HUES48 (cell line): Measurements from ENCODE around the gene DAPP1.

ENCODE experiments used
- H3K27ac ChIP-seq: one replicate; pipeline ENCODE4 v1.7.0; 2013; ENCODE audit warnings: low read depth, low read length, inconsistent platforms
- H3K27me3 ChIP-seq: 2 replicates; pipeline ENCODE4 v1.6.1; 2013; ENCODE audit warnings: mild to moderate bottlenecking, low read length; ENCODE audit not compliant: control insufficient read depth, insufficient read depth
- H3K36me3 ChIP-seq: 2 replicates; pipeline ENCODE4 v1.6.1; 2013; ENCODE audit warnings: low read length; ENCODE audit not compliant: control insufficient read depth, insufficient read depth
- H3K4me1 ChIP-seq: 2 replicates; pipeline ENCODE4 v1.6.1; 2013; ENCODE audit warnings: mild to moderate bottlenecking, low read length; ENCODE audit not compliant: control insufficient read depth, insufficient read depth
- H3K4me3 ChIP-seq: 2 replicates; pipeline ENCODE4 v1.5.1; 2013; ENCODE audit warnings: mild to moderate bottlenecking, low read depth, low read length
- H3K9ac ChIP-seq: 2 replicates; pipeline ENCODE4 v1.6.1; 2013; ENCODE audit warnings: mild to moderate bottlenecking, low read depth, low read length, moderate library complexity
- H3K9me3 ChIP-seq: 2 replicates; pipeline ENCODE4 v1.6.1; 2013; ENCODE audit warnings: low read length; ENCODE audit not compliant: control insufficient read depth, insufficient read depth

DAPP1 gene

GRCh38 chr4:99841129-99841528 lies 24.5 kb downstream of the DAPP1 start:
- H3K36me3 ChIP-seq = no peaks in the 10 kb centered on the region
- no peak overlapping the region for H3K4me3 ChIP-seq
- H3K4me1 ChIP-seq = no peaks in the 10 kb centered on the region
- H3K27ac ChIP-seq = no peak overlapping the region
- H3K9me3 ChIP-seq = no peaks in the 10 kb centered on the region
- H3K27me3 ChIP-seq = no peaks in the 10 kb centered on the region
- H3K9ac ChIP-seq = no peak overlapping the region

GRCh38 chr4:99843413-99843812 lies 26.8 kb downstream of the DAPP1 start:
- H3K27me3 ChIP-seq = no peaks in the 10 kb centered on the region
- no peaks in the 10 kb centered on the region for H3K4me1 ChIP-seq
- H3K4me3 ChIP-seq = no peak overlapping the region
- H3K9me3 ChIP-seq = no peaks in the 10 kb centered on the region
- no peak overlapping the region for H3K9ac ChIP-seq
- no peaks in the 10 kb centered on the region for H3K36me3 ChIP-seq
- H3K27ac ChIP-seq = no peak overlapping the region

- Histone ChIP-seq H3K27ac (no peak overlapping the region), H3K9me3 (no peaks in the 10 kb centered on the region), H3K4me1 (no peaks in the 10 kb centered on the region), H3K36me3 (no peaks in the 10 kb centered on the region), H3K4me3 (no peak overlapping the region), H3K9ac (no peak overlapping the region), H3K27me3 (no peaks in the 10 kb centered on the region)
Observed at GRCh38 chr4:99844048-99844447, 27.4 kb downstream of the DAPP1 start.

- Histone ChIP-seq H3K36me3 (no peaks in the 10 kb centered on the region), H3K9ac (no peak overlapping the region), H3K9me3 (no peaks in the 10 kb centered on the region), H3K27me3 (no peaks in the 10 kb centered on the region), H3K27ac (no peak overlapping the region), H3K4me1 (no peaks in the 10 kb centered on the region), H3K4me3 (no peak overlapping the region)
Observed at GRCh38 chr4:99845179-99845578, 28.6 kb downstream of the DAPP1 start.

- Histone ChIP-seq H3K27ac (no peak overlapping the region), H3K4me1 (no peaks in the 10 kb centered on the region), H3K9ac (no peak overlapping the region), H3K9me3 (no peaks in the 10 kb centered on the region), H3K4me3 (no peak overlapping the region), H3K27me3 (no peaks in the 10 kb centered on the region), H3K36me3 (no peaks in the 10 kb centered on the region)
Observed at GRCh38 chr4:99845708-99846469, 29.3 kb downstream of the DAPP1 start.

GRCh38 chr4:99846891-99847290 lies 30.3 kb downstream of the DAPP1 start:
- no peaks in the 10 kb centered on the region for H3K36me3 ChIP-seq
- no peak overlapping the region for H3K27ac ChIP-seq
- H3K4me1 ChIP-seq = no peaks in the 10 kb centered on the region
- H3K9me3 ChIP-seq = no peaks in the 10 kb centered on the region
- H3K27me3 ChIP-seq = no peaks in the 10 kb centered on the region
- no peak overlapping the region for H3K4me3 ChIP-seq
- H3K9ac ChIP-seq = no peak overlapping the region

- no peak overlapping the region for H3K9ac ChIP-seq
- no peaks in the 10 kb centered on the region for H3K36me3 ChIP-seq
- no peak overlapping the region for H3K27ac ChIP-seq
- H3K4me1 ChIP-seq = no peaks in the 10 kb centered on the region
- no peaks in the 10 kb centered on the region for H3K27me3 ChIP-seq
- H3K4me3 ChIP-seq = no peak overlapping the region
- no peaks in the 10 kb centered on the region for H3K9me3 ChIP-seq
Observed at GRCh38 chr4:99847362-99847976, 30.8 kb downstream of the DAPP1 start.

GRCh38 chr4:99848591-99849001 lies 32.0 kb downstream of the DAPP1 start:
- H3K27me3 ChIP-seq = no peaks in the 10 kb centered on the region
- no peaks in the 10 kb centered on the region for H3K9me3 ChIP-seq
- no peaks in the 10 kb centered on the region for H3K4me1 ChIP-seq
- H3K36me3 ChIP-seq = no peaks in the 10 kb centered on the region
- H3K27ac ChIP-seq = no peak overlapping the region
- no peak overlapping the region for H3K9ac ChIP-seq
- H3K4me3 ChIP-seq = no peak overlapping the region

- no peaks in the 10 kb centered on the region for H3K9me3 ChIP-seq
- no peaks in the 10 kb centered on the region for H3K27me3 ChIP-seq
- no peak overlapping the region for H3K4me3 ChIP-seq
- no peak overlapping the region for H3K27ac ChIP-seq
- no peaks in the 10 kb centered on the region for H3K4me1 ChIP-seq
- no peak overlapping the region for H3K9ac ChIP-seq
- H3K36me3 ChIP-seq = no peaks in the 10 kb centered on the region
Observed at GRCh38 chr4:99852199-99852749, 35.6 kb downstream of the DAPP1 start.

GRCh38 chr4:99853190-99853589 lies 36.6 kb downstream of the DAPP1 start:
- no peaks in the 10 kb centered on the region for H3K27me3 ChIP-seq
- no peaks in the 10 kb centered on the region for H3K9me3 ChIP-seq
- no peak overlapping the region for H3K9ac ChIP-seq
- H3K4me1 ChIP-seq = no peaks in the 10 kb centered on the region
- H3K27ac ChIP-seq = no peak overlapping the region
- no peak overlapping the region for H3K4me3 ChIP-seq
- no peaks in the 10 kb centered on the region for H3K36me3 ChIP-seq

- no peaks in the 10 kb centered on the region for H3K9me3 ChIP-seq
Observed at GRCh38 chr4:99853999-99854398, 37.4 kb downstream of the DAPP1 start.

More at GRCh38 chr4:99853999-99854398, 37.4 kb downstream of the DAPP1 start:
- no peaks in the 10 kb centered on the region for H3K4me1 ChIP-seq
- no peak overlapping the region for H3K4me3 ChIP-seq
- no peaks in the 10 kb centered on the region for H3K36me3 ChIP-seq
- H3K27me3 ChIP-seq = no peaks in the 10 kb centered on the region
- no peak overlapping the region for H3K9ac ChIP-seq
- no peak overlapping the region for H3K27ac ChIP-seq
